Measurements from ENCODE around the gene SCN5A. TPM values are rescaled to one million over a fixed set of nuclear protein-coding genes. Genes with fewer than 3 reads are reported as not detected.
"Not testable (repeated sequence)": the region's sequence is repeated elsewhere in the genome, so short reads cannot be mapped to it uniquely, and the experiment has no call there.

Gene SCN5A
- polyA plus RNA-seq, 3 donors, result 1.00 to 1.7 (median 1.1) TPM

- no peak for DNase-seq
Measured at GRCh38 chr3:38579141-38579540, 70.3 kb downstream of the SCN5A start.

DNA sequence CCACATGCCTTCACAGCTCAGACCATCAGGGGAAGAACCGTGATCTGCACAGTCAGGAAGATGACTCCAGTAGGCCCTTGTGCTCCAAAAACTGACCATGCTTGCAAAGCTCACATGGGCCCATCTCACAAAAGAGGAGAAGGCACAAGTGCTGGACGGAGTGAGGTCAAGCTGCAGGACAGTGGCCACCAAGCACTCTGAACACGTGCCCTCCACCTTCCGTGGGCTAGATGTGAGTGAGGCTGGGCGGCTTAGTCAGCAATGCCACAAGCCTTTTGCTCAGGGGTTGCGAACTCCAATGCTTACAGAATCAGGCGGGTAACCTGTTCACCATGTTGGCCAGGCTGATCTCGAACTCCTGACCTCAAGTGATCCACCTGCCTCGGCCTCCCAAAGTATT lies 70.9 kb downstream of the SCN5A start:
- DNase-seq, result no peak

- no peak for DNase-seq
Measured at GRCh38 chr3:38578081-38578475, 71.4 kb downstream of the SCN5A start.

- no peak for DNase-seq
Measured at GRCh38 chr3:38577371-38578080, 72.0 kb downstream of the SCN5A start.

DNA sequence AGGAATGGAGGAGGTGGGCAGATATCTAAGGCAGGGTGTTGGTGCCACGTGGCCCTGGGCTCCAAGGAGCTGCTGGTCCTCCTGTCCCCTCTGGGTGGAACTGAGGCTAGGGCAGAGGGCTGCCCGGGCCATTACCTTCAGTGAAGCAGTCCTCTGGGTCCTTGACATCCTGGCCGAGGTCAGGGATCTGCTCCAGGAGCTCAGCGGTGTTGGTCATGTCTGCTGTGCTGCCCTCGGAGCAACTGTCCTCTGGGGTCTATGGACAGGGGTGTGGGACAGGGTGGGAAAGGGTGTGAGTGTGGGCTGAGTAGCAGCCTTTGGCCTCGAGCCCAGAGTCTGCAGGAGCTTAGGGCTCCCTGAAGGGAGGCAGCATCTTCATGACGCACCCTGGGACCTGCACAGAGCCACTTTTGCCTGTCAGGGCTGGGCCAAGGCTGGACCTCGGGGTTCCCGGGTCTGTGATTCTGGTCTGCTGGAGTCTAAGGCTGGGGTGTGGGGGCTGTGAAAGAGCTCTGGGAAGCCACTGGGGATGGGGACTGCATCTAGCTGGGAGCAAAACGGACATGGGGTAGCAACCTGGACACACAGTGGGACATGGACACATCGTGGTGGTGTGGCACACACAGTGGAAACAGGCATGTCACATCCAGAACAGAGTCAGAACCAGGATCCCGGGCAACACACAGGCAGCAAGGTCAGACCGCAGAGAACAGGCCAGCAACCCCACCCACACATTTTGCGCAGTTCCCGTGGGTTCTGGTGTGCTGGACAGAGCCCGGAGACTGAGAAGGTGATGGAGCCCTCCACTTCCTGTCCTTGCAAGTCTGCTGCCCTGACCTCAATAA lies 72.7 kb downstream of the SCN5A start:
- DNase-seq, result no peak

DNA sequence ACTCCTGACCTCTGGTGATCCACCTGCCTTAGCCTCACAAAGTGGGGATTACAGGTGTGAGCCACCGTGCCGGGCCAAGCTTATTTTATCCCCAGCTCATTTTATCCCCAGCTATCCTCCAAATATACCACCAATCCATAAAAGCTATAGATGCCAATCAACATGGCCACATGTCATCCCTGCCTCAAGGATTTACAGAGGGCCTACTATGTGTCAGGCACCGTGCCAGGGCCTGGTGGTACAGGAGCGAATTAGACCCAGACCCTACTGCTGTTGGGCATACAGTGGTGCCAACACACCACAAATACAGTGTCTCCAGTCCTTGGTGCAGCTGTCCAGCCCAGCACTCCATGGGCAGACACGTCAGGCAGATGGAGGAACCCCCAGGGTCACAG lies 73.4 kb downstream of the SCN5A start:
- DNase-seq, result no peak

- no peak for DNase-seq
Measured at GRCh38 chr3:38575279-38575843, 74.1 kb downstream of the SCN5A start.

DNA sequence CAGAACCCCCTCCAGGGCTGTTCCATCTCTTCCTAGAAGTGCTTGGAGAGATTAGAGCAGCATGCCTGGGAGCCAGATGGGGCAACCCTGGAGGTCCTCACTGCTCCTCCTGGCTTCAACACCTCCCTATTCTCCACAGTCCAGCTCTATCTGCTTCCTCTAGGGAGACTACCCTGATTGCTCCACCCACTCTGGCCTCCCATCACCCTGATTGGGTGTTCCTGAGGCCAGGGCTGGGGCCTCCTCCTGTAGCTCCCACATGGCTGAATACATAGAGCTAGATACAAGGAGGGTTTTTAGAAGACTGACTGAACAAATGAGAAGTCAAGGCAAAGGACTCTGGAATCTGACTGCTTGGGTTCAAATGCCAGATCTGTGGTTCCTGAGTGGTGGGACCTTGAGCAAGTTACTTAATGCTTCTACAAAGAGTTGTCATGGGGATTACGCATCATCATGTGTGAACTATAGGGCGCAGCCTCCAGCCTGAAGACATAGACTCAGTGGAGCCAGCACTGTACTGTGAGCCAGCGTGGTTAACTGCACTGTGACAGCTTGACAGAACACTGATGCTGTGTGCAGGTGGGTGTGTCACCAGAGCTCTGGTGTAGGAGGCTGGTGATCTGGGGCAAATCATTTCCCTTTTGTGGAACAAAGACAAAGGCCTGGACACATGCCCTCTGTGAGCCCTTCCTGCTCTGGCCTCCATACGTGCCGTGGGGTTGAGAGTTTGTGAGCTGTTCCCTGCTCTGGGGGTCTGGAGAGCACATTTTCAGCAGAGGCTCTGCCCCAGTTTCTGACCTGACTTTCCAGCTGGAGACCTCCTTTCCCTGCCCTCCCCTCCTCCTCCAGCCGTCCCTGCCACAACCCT lies 74.8 kb downstream of the SCN5A start:
- no peak for DNase-seq

DNA sequence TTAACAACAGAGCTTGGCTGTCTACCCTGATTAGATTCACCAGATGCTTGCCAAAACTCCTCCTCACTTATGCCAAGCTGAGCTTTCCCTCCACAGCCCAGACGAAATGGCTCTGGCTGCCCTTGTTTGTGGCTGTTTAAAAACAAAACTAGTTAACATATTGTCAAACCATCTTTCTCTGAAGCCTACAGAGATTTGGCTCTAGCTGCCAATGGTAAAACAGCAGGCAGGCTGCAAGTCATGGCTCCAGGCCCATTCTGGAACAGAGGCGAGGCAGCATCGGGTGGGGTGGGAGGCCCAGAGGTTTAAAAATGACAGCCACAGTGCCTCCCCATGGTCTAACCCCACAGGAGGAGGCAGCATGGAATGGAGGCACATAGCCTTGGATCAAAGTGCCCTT lies 75.9 kb downstream of the SCN5A start:
- no peak for DNase-seq

DNA sequence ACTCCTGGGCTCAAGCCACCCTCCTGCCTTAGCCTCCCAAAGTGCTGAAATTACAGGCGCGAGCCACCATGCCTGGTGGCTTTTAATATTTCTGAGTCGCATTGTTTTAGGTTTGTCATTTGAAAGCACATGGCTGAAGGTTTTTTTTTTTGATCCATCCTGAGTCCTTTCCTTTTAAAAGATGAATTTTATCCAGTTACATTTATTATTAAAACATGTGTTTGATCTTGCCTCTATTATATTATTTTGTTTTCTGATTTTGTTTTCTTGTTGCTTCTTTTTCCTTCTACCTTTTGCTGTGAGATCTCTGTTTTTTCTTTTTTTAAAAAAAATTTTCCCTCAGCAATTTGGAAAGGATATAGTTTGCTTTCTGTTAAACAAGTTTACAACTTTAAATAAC lies 76.4 kb downstream of the SCN5A start:
- DNase-seq, result no peak

GRCh38 chr3:38567498-38567897 lies 82.0 kb downstream of the SCN5A start:
- DNase-seq, result no peak

DNA sequence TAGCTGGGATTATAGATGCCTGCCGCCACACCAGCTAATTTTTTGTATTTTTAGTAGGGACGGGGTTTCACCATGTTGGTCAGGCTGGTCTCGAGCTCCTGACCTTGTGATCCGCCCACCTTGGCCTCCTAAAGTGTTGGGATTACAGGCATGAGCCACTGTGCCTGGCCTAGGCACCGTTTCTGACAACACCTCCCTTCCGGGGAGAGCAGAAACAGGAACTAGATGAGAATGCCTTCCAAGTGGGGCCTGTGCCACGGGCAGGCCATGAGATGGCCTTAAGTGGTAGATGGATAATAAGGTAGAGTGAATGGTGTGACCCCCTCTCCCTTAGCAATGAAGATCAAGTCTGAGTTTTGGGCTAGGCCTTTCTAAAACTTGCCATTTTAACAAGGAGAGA lies 82.7 kb downstream of the SCN5A start:
- not testable (repeated sequence) for DNase-seq

- DNase-seq, result no peak
Measured at GRCh38 chr3:38566215-38566528, 83.3 kb downstream of the SCN5A start.

- DNase-seq, result no peak
Measured at GRCh38 chr3:38565339-38566214, 83.9 kb downstream of the SCN5A start.

DNA sequence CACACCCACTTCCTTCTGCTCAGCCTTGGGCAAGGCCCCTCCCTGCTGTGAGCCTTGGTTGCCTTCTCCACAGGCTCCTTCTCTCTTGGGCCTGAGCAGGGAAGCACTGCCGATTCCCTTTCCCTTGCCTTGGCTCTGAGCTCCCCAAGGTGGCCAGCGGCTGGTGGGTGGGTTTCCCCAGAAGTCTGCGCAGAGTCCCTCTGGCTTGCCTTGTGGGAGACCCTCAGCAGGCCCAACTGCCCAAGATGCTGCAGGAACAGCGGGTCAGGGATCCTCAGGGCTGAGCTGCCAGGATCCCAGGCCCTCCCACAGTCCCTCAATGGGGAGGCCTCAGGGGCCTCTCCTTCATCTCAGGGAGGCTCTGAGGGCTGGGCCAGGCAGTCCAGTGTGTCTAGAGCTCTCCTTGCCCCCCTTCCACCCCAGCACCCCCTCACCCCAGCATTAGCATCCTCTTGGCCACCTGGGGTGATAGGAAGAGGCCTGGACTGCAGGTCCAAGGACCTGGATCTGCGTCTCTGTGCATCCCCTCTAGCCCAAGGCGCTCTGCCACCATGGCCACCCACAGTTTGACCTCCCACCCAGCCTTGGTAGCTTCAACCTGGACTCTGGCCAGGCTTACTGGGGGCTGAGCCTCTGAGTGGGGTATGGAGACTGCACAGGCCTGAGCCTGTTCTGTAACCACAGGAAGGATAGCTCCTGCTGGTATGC lies 84.7 kb downstream of the SCN5A start:
- DNase-seq, result no peak

DNA sequence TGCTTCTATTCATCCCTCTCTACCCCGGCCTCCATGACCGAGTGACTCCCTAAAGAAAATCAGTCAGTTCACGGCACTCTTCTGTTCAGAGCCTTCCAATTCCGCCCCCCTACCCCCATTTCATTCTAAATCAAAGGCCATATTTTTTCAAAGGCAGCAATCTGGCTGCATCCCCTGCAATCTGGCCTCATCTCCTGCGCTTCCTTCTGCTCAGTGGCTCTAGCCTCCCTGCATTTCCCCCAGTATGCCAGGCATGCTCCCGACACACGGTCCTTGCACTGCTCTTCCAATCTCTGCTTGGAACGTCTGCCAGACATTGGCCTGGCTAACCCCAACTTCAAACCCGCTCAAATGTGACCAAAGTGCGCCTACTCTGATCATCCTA lies 85.6 kb downstream of the SCN5A start:
- DNase-seq, result no peak

DNA sequence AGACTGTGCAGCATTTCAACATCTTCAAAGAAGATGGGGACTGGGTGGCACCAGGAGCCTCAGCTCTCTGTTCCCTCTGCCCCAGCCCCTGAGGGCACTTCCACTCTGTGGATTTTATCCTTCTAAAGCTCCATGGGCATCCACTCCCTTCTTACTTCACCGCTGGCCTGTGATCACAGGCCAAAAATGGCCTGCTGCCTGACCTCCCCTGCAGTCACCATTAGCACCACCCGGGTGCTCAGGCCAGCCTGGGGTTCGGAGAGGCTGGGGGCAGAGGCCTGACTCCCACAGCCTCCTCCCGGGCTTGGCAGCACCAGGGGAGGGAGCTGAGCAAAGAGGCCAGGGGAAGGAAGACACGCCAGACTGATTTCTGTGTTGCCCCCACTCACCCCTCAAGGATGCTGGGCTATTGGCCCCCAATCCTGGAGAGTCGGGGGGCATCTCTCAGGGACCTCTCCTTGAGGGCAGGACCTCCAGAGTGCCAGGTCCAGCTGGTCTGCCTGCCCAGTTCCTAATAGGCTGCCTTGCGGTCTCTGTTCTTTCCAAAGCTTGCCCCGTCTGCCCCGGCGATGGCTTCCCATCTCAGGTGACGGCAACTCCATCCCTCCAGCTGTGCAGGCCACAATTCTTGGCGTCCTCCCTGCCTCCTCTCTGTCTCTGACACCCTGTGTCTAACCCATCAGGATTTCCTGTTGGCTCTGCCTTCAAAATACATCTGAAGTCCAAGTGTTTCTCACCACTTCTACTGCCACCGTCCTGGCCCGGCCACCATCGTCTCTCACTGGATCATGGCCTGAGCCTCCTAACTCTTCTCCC lies 86.2 kb downstream of the SCN5A start:
- DNase-seq, result no peak

- no peak for DNase-seq
Measured at GRCh38 chr3:38562467-38562925, 87.0 kb downstream of the SCN5A start.

DNA sequence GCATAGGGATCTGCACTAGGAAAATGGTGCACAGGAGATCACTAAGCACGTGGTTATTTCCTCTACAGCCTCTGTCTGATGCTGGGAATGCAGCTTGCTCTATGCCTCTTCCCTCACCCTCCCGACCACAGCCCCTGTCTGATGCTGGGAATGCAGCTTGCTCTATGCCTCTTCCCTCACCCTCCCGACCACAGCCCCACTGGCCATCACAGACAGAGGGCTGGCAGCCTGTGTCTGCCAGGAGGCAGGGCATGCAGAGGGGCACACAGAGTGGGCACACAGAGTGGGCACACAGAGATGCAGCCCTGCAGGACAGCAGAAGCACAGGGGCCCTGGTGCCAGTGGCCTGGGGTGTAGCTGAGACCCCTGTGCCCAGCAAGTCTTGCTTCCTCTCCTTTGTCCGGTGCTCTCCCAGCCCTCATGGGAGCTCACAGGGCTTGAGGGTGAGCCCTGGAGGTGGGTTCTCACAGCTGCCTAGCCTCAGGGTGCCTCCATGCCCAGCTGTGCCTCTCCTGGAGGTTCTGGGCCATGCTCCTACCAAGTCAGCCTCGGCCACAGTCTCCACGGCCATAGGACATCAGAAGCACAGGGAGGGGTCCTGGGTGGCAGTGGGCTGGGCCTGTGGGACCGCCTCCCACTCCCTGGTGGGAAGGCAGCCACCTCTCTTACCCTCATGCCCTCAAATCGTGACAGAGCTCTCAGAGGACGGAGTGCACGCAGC lies 87.6 kb downstream of the SCN5A start:
- no peak for DNase-seq
